DOHH2 (cell line): ENCODE measurements around the gene PCP4L1.

Source experiments
- H3F3A ChIP-seq: fragments of 200-600 bp; sonication (generic), shearing (Covaris generic); 2 replicates; pipeline ENCODE4 v1.6.0; 2016; ENCODE audit warnings: antibody characterized with exemption, mild to moderate bottlenecking; ENCODE audit not compliant: control insufficient read depth, insufficient read depth
- H3K27ac ChIP-seq: fragments of 200-600 bp; sonication (generic); 2 replicates; pipeline ENCODE4 v1.5.1; 2014; ENCODE audit warnings: low read depth, mild to moderate bottlenecking, low read length, moderate library complexity
- H3K27me3 ChIP-seq: fragments of 200-600 bp; sonication (generic); 2 replicates; pipeline ENCODE4 v1.6.1; 2014; ENCODE audit warnings: mild to moderate bottlenecking, low read length, mixed read lengths; ENCODE audit not compliant: control insufficient read depth
- H3K36me3 ChIP-seq: fragments of 200-600 bp; sonication (generic); 2 replicates; pipeline ENCODE4 v1.6.1; 2014; ENCODE audit warnings: mild to moderate bottlenecking, low read length, moderate library complexity, mixed read lengths; ENCODE audit not compliant: control insufficient read depth
- H3K4me1 ChIP-seq: fragments of 200-600 bp; sonication (generic); 2 replicates; pipeline ENCODE4 v1.6.1; 2014; ENCODE audit warnings: mild to moderate bottlenecking, low read length, mixed read lengths; ENCODE audit not compliant: control insufficient read depth
- H3K4me2 ChIP-seq: fragments of 200-600 bp; sonication (generic); 2 replicates; pipeline ENCODE4 v1.6.0; 2014; ENCODE audit warnings: mild to moderate bottlenecking, low read length, moderate library complexity
- H3K4me3 ChIP-seq: fragments of 200-600 bp; sonication (generic); 2 replicates; pipeline ENCODE4 v1.5.1; 2014; ENCODE audit warnings: mild to moderate bottlenecking, low read length, mixed read lengths
- H3K79me2 ChIP-seq: fragments of 200-600 bp; sonication (generic); 2 replicates; pipeline ENCODE4 v1.6.1; 2014; ENCODE audit warnings: mild to moderate bottlenecking, low read length, mixed read lengths; ENCODE audit not compliant: control insufficient read depth
- H3K9me2 ChIP-seq: fragments of 200-600 bp; sonication (generic); replicated peaks from 2 replicates; pipeline ENCODE4 v1.6.1; 2014; ENCODE audit warnings: mild to moderate bottlenecking, low read length, mixed read lengths; ENCODE audit not compliant: control insufficient read depth
- H3K9me3 ChIP-seq: fragments of 200-600 bp; sonication (generic); 2 replicates; pipeline ENCODE4 v1.6.1; 2014; ENCODE audit warnings: antibody characterized with exemption, low read length, mixed read lengths; ENCODE audit not compliant: control insufficient read depth, insufficient read depth
- H4K20me1 ChIP-seq: fragments of 200-600 bp; sonication (generic); 2 replicates; pipeline ENCODE4 v1.6.0; 2014; ENCODE audit warnings: low read depth, mild to moderate bottlenecking, antibody characterized with exemption, low read length, moderate library complexity; ENCODE audit not compliant: control insufficient read depth, insufficient read depth
- EZH2phosphoT487 ChIP-seq: fragments of 200-600 bp; sonication (generic); IDR thresholded peaks from 2 replicates; pipeline ENCODE4 v1.6.1; 2017; ENCODE audit warnings: borderline replicate concordance, mild to moderate bottlenecking, antibody characterized with exemption, low read length, moderate library complexity, mixed read lengths
- TF ChIP-seq, protein P1 (sequence below): fragments of 200-600 bp; sonication (generic); IDR thresholded peaks from one replicate; pipeline ENCODE4 v1.5.1; 2014; ENCODE audit warnings: antibody characterized with exemption, mild to moderate bottlenecking, low read depth, low read length; ENCODE audit not compliant: poor library complexity, severe bottlenecking

Gene PCP4L1

DNA sequence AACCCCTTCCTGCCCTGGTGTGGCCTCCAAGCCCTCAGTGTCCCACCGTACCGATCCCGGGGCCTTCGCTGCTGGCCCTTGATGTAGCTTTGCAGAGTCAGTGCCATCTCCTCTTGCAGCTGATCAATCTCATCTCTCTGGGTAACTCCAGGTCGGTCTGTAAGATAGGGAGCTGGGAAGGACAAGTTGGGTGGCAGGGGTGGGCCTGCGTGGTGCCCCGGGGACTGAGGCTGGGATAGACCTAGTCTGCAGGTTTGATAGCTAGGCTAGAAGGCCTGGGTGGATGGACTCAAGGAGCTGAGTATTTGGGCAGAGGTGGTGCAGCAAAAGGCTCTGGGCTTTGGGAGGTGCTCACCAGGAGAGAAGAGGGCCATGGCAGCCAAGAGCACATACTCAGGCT is 27.8 kb upstream of the PCP4L1 start:
- H3K27ac ChIP-seq: no peak overlapping the region
- TF ChIP-seq EZH2phosphoT487: no peak
- TF ChIP-seq, protein P1, sequence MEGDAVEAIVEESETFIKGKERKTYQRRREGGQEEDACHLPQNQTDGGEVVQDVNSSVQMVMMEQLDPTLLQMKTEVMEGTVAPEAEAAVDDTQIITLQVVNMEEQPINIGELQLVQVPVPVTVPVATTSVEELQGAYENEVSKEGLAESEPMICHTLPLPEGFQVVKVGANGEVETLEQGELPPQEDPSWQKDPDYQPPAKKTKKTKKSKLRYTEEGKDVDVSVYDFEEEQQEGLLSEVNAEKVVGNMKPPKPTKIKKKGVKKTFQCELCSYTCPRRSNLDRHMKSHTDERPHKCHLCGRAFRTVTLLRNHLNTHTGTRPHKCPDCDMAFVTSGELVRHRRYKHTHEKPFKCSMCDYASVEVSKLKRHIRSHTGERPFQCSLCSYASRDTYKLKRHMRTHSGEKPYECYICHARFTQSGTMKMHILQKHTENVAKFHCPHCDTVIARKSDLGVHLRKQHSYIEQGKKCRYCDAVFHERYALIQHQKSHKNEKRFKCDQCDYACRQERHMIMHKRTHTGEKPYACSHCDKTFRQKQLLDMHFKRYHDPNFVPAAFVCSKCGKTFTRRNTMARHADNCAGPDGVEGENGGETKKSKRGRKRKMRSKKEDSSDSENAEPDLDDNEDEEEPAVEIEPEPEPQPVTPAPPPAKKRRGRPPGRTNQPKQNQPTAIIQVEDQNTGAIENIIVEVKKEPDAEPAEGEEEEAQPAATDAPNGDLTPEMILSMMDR: no peak

GRCh38 chr1:161233102-161233501 is 25.4 kb upstream of the PCP4L1 start:
- Histone ChIP-seq H3K27me3 (0 out of 2 replicates have a peak, but pooled peaks cover 3% of the 10 kb centered on the region), H3K4me2 (no peak overlapping the region), H3K4me3 (no peak overlapping the region), H3K9me2 (no peaks in the 10 kb centered on the region), H3K27ac (no peak overlapping the region), H3F3A (no peaks in the 10 kb centered on the region), H3K79me2 (no peaks in the 10 kb centered on the region; the same call in 1 of the 2 replicates), H4K20me1 (no peaks in the 10 kb centered on the region), H3K9me3 (no peaks in the 10 kb centered on the region), H3K4me1 (peaks cover 1% of the 10 kb centered on the region), H3K36me3 (peaks cover 26% of the 10 kb centered on the region)
- TF ChIP-seq, protein P1: no peak
- no peak for TF ChIP-seq EZH2phosphoT487

More for the DNA sequence above, 27.8 kb upstream of the PCP4L1 start:
- H4K20me1 ChIP-seq: no peaks in the 10 kb centered on the region
- no peak overlapping the region for H3K4me3 ChIP-seq
- no peak overlapping the region for H3K4me2 ChIP-seq
- H3K36me3 ChIP-seq: peaks cover 30% of the 10 kb centered on the region
- peaks cover 11% of the 10 kb centered on the region for H3K79me2 ChIP-seq
- no peaks in the 10 kb centered on the region for H3F3A ChIP-seq
- H3K4me1 ChIP-seq: peaks cover 17% of the 10 kb centered on the region
- H3K27me3 ChIP-seq: no peaks in the 10 kb centered on the region
- H3K9me3 ChIP-seq: no peaks in the 10 kb centered on the region
- H3K9me2 ChIP-seq: no peaks in the 10 kb centered on the region

DNA sequence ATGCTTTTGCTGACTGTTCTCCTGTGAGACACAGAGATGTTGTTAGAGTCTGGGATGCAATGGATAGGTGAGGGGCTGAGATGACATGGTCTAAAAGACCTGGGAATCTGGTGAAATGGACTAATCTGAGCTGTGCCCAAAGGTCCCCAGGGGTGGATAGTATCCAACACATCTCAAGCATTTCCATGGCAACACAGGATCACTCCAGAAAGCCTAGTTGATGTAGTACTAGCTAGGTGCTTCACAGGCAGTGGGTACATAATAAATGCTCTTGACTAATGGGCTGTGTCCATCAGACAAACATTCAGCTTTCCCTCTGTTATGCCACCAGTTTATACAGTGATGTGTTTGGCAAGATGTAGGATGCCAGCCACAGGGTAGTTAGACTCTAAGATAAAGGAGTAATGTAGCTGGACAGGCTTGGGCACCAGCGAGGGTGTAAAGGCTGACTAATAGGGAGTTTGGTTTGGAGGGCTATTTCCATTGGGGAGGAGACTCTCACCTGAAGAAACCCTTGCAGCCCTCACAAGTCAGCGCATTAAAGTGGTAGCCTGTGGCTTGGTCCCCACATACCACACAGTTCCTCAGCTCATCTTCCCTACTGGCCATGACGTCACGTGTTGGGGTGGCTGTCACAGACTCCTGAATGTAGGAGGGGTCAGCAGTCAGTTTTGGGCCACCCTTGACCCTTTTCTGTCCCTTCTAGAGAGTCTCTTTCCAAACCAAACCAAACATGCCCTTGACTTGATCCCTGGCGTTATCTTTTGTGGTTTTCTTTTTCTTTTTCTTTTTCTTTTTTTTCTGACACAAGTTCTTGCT is 22.4 kb upstream of the PCP4L1 start:
- no peak overlapping the region for H3K4me3 ChIP-seq

More for the DNA sequence above, 22.4 kb upstream of the PCP4L1 start:
- Histone ChIP-seq H3K27ac (no peak overlapping the region), H3K9me3 (no peaks in the 10 kb centered on the region), H4K20me1 (no peaks in the 10 kb centered on the region), H3F3A (no peaks in the 10 kb centered on the region), H3K36me3 (no peaks in the 10 kb centered on the region), H3K4me1 (no peaks in the 10 kb centered on the region), H3K9me2 (no peaks in the 10 kb centered on the region), H3K4me2 (no peak overlapping the region), H3K27me3 (0 out of 2 replicates have a peak, but pooled peaks cover 3% of the 10 kb centered on the region), H3K79me2 (no peaks in the 10 kb centered on the region)
- TF ChIP-seq, protein P1: no peak
- no peak for TF ChIP-seq EZH2phosphoT487
